Measurements from ENCODE around the gene ACTR2. TPM values are rescaled to one million over a fixed set of nuclear protein-coding genes. Genes with fewer than 3 reads are reported as not detected.
"Not testable (repeated sequence)": the region's sequence is repeated elsewhere in the genome, so short reads cannot be mapped to it uniquely, and the experiment has no call there.

ACTR2 gene
- total RNA-seq, 1 donor from 2014 or later: 188 TPM

DNA sequence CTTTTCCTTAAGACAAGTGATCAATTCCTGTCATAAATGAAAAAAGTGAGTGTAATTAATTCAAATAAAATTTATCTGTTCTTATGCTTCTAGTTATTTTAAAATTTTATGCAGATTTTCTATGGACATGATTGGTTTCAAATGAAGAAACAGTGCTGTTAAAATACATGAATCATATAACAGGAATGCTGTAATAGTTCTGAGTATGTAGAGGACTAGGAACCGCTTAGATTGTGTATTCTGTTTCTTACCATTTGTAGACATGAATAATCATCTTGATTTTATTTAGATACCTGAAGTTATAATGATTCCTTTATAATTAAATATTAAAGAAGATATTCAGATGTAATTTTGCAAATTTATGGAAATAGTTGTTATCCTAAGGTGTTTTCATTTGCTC lies 3.5 kb downstream of the ACTR2 start:
- Mint-ChIP-seq H3K4me1 (ENCODE audit: low read depth) (peaks cover 14% of the 10 kb centered on the region), H3K9me3 (ENCODE audit: low read depth) (no peaks in the 10 kb centered on the region), H3K27ac (no peak overlapping the region), H3K27me3 (no peaks in the 10 kb centered on the region), H3K36me3 (ENCODE audit: insufficient read depth) (peaks cover 1% of the 10 kb centered on the region), H3K4me3 (ENCODE audit: low read depth) (no peak overlapping the region)
- no peak for DNase-seq (ENCODE audit: low spot score, unreplicated experiment)
- TF ChIP-seq, protein P1, sequence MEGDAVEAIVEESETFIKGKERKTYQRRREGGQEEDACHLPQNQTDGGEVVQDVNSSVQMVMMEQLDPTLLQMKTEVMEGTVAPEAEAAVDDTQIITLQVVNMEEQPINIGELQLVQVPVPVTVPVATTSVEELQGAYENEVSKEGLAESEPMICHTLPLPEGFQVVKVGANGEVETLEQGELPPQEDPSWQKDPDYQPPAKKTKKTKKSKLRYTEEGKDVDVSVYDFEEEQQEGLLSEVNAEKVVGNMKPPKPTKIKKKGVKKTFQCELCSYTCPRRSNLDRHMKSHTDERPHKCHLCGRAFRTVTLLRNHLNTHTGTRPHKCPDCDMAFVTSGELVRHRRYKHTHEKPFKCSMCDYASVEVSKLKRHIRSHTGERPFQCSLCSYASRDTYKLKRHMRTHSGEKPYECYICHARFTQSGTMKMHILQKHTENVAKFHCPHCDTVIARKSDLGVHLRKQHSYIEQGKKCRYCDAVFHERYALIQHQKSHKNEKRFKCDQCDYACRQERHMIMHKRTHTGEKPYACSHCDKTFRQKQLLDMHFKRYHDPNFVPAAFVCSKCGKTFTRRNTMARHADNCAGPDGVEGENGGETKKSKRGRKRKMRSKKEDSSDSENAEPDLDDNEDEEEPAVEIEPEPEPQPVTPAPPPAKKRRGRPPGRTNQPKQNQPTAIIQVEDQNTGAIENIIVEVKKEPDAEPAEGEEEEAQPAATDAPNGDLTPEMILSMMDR (IDR thresholded peaks at IDR 0.05; ENCODE audit: unreplicated experiment): no peak

DNA sequence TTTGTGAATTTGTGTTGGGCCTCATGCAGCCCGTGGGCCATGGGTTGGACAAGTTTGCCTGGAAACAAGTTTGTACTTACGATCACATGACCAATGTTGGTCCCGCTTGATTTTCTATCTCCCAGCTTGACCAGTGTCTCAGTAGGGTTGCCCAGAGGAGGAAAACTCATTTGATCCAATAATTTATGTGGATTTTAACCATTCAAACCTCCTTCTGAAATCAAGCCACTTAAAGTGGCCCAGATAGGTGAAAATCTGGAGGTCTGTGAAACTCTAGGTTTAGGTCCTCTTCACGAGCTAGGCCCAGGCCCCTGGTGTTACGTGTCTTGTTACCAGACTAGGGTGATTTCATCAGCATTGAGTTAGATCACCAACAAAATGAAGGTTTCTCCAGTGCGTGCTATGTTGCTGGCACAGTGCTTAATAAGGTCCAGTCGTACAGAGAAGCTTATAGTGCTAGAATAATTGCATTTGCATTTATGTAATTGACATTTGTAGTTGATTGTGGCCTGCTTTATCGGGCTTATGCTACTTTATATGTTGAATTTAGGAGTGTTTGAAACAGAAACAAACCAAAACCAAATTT lies 4.4 kb downstream of the ACTR2 start:
- H3K27me3 Mint-ChIP-seq: no peaks in the 10 kb centered on the region
- H3K36me3 Mint-ChIP-seq (ENCODE audit: insufficient read depth): peaks cover 1% of the 10 kb centered on the region
- no peaks in the 10 kb centered on the region for H3K9me3 Mint-ChIP-seq (ENCODE audit: low read depth)
- no peak overlapping the region for H3K27ac Mint-ChIP-seq
- H3K4me1 Mint-ChIP-seq (ENCODE audit: low read depth): peaks cover 9% of the 10 kb centered on the region
- no peak for DNase-seq (ENCODE audit: low spot score, unreplicated experiment)
- TF ChIP-seq, protein P1 (IDR thresholded peaks at IDR 0.05; ENCODE audit: unreplicated experiment): no peak
- H3K4me3 Mint-ChIP-seq (ENCODE audit: low read depth): no peak overlapping the region

DNA sequence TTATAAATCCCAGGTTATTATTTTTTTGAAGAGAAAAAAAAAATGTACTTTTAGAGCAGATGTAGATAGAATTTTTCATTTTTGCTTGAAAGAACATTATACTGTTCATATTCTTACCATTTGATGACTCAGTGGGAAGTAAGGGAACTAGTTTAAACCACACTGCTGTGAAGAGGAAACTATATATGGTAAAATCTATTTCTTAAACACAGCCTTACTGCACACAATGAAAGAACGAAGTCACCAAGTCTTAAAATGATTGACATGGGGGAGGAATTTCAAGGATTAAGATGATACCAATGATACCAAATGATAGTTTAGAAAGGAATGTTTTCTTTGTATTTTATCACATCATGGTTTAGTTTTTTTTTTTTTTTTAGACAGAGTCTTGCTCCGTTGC lies 5.0 kb downstream of the ACTR2 start:
- Mint-ChIP-seq H3K27ac (no peak overlapping the region), H3K4me1 (ENCODE audit: low read depth) (peaks cover 9% of the 10 kb centered on the region), H3K27me3 (no peaks in the 10 kb centered on the region), H3K4me3 (ENCODE audit: low read depth) (no peak overlapping the region), H3K9me3 (ENCODE audit: low read depth) (no peaks in the 10 kb centered on the region), H3K36me3 (ENCODE audit: insufficient read depth) (peaks cover 1% of the 10 kb centered on the region)
- TF ChIP-seq, protein P1 (IDR thresholded peaks at IDR 0.05; ENCODE audit: unreplicated experiment): no peak
- no peak for DNase-seq (ENCODE audit: low spot score, unreplicated experiment)

DNA sequence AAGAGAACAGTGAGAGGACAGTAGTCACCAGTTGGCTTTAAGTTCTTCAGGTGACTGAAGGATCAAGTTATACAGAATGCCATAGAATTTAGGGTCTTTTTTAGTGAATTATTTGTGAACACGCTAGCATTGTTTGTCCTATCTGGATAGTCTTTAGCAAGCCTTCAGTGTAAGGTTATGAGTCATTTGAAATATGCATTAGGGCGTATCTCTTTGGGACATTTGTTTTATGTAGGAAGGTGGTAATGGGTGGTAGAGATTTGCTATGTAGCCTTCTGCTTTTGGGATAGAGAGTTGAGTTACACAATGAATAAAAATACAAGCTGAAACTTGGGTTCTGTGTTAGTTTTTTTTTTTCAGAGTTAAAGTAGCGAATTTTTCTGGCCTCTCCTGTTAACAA lies 13.0 kb downstream of the ACTR2 start:
- H3K4me3 Mint-ChIP-seq (ENCODE audit: low read depth): no peak overlapping the region
- H3K36me3 Mint-ChIP-seq (ENCODE audit: insufficient read depth): peaks cover 3% of the 10 kb centered on the region
- H3K27ac Mint-ChIP-seq: peak overlapping the region; percentile 10
- TF ChIP-seq, protein P1 (IDR thresholded peaks at IDR 0.05; ENCODE audit: unreplicated experiment): no peak
- H3K4me1 Mint-ChIP-seq (ENCODE audit: low read depth): no peaks in the 10 kb centered on the region
- no peaks in the 10 kb centered on the region for H3K9me3 Mint-ChIP-seq (ENCODE audit: low read depth)
- H3K27me3 Mint-ChIP-seq: no peaks in the 10 kb centered on the region
- DNase-seq (ENCODE audit: low spot score, unreplicated experiment): no peak

DNA sequence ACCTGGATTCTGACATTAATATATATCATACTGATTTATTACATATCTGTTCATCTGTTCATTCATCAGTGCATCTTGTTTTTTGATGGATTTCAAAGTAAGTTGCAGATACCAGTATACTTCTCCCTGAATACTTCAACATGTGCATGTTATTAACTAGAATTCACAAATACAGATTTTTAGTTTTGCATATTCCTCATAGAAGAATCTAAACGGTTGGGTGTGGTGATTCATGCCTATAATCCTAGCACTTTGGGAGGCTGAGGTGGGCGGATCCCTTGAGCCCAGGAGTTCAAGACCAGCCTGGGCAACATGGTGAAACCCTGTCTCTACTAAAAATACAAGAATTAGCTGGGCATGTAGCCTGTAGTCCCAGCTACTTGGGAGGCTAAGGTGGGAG lies 16.8 kb downstream of the ACTR2 start:
- not testable (repeated sequence) for H3K27me3 Mint-ChIP-seq; H3K27ac Mint-ChIP-seq; H3K4me1 Mint-ChIP-seq (ENCODE audit: low read depth)

DNA sequence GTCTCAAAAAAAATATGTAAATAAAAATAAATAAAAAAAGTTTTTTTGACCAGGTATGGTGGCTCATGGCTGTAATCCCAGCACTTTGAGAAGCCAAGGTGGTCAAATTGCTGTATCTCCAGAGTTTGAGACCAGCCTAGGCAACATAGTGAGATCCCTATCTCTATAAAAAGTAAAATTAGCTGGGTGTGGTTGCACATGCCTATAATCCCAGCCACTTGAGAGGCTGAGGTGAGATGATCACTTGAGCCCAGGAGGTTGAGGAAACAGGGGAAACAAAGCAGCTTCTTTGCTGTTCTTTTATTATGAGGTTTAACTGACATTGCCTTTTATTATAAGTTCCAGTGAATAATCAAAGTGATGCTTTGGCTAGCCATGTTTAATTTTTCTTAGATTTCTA lies 25.0 kb downstream of the ACTR2 start:
- Mint-ChIP-seq H3K4me1 (ENCODE audit: low read depth) (no peaks in the 10 kb centered on the region), H3K36me3 (ENCODE audit: insufficient read depth) (peaks cover 23% of the 10 kb centered on the region), H3K27me3 (no peaks in the 10 kb centered on the region), H3K27ac (no peak overlapping the region), H3K9me3 (ENCODE audit: low read depth) (no peaks in the 10 kb centered on the region), H3K4me3 (ENCODE audit: low read depth) (no peak overlapping the region)
- no peak for DNase-seq (ENCODE audit: low spot score, unreplicated experiment)
- TF ChIP-seq, protein P1 (IDR thresholded peaks at IDR 0.05; ENCODE audit: unreplicated experiment): no peak

More for the DNA sequence above, 16.8 kb downstream of the ACTR2 start:
- H3K9me3 Mint-ChIP-seq (ENCODE audit: low read depth); H3K4me3 Mint-ChIP-seq (ENCODE audit: low read depth); H3K36me3 Mint-ChIP-seq (ENCODE audit: insufficient read depth); DNase-seq (ENCODE audit: low spot score, unreplicated experiment): not testable (repeated sequence)

Data from progenitor cell of endocrine pancreas (in vitro differentiated cells).